HG03060 (cell line): ENCODE data around the gene OTOS.

Experiments used
- ATAC-seq: cut with Tn5 transposase; IDR thresholded peaks from one replicate; pipeline ENCODE4 v1.9.1; 2021; ENCODE audit warnings: low read depth, moderate number of reproducible peaks; ENCODE audit not compliant: unreplicated experiment

OTOS gene

GRCh38 chr2:240125742-240126141 is 14.7 kb downstream of the OTOS start:
- no peak for ATAC-seq

GRCh38 chr2:240124651-240125030 is 15.8 kb downstream of the OTOS start:
- ATAC-seq, result no peak

GRCh38 chr2:240123821-240124650 is 16.4 kb downstream of the OTOS start:
- no peak for ATAC-seq

GRCh38 chr2:240121675-240122074 is 18.8 kb downstream of the OTOS start:
- ATAC-seq, result no peak

- no peak for ATAC-seq
Measured at GRCh38 chr2:240121190-240121589, 19.3 kb downstream of the OTOS start.

- ATAC-seq, result no peak
Measured at GRCh38 chr2:240114233-240114632, 26.2 kb downstream of the OTOS start.

GRCh38 chr2:240112914-240113690 is 27.4 kb downstream of the OTOS start:
- ATAC-seq, result no peak

GRCh38 chr2:240111253-240111652 is 29.2 kb downstream of the OTOS start:
- no peak for ATAC-seq

- no peak for ATAC-seq
Measured at GRCh38 chr2:240109386-240109785, 31.1 kb downstream of the OTOS start.

GRCh38 chr2:240107477-240107796 is 33.0 kb downstream of the OTOS start:
- ATAC-seq, result no peak

GRCh38 chr2:240106765-240107476 is 33.5 kb downstream of the OTOS start:
- no peak for ATAC-seq

- ATAC-seq, result no peak
Measured at GRCh38 chr2:240105982-240106381, 34.5 kb downstream of the OTOS start.

GRCh38 chr2:240103136-240103535 is 37.3 kb downstream of the OTOS start:
- ATAC-seq, result no peak

- ATAC-seq, result no peak
Measured at GRCh38 chr2:240098349-240098748, 42.1 kb downstream of the OTOS start.

- no peak for ATAC-seq
Measured at GRCh38 chr2:240095556-240096523, 44.6 kb downstream of the OTOS start.

- ATAC-seq, result no peak
Measured at GRCh38 chr2:240089306-240089705, 51.2 kb downstream of the OTOS start.
